DOHH2 (cell line): ENCODE results near the gene GARNL3.
A peak's percentile ranks its signal among the peaks of the same experiment; 100 is the strongest.

Experiments used
- H3F3A ChIP-seq: fragments of 200-600 bp; sonication (generic), shearing (Covaris generic); 2 replicates; pipeline ENCODE4 v1.6.0; 2016; ENCODE audit warnings: antibody characterized with exemption, mild to moderate bottlenecking; ENCODE audit not compliant: control insufficient read depth, insufficient read depth
- H3K27ac ChIP-seq: fragments of 200-600 bp; sonication (generic); 2 replicates; pipeline ENCODE4 v1.5.1; 2014; ENCODE audit warnings: low read depth, mild to moderate bottlenecking, low read length, moderate library complexity
- H3K27me3 ChIP-seq: fragments of 200-600 bp; sonication (generic); 2 replicates; pipeline ENCODE4 v1.6.1; 2014; ENCODE audit warnings: mild to moderate bottlenecking, low read length, mixed read lengths; ENCODE audit not compliant: control insufficient read depth
- H3K36me3 ChIP-seq: fragments of 200-600 bp; sonication (generic); 2 replicates; pipeline ENCODE4 v1.6.1; 2014; ENCODE audit warnings: mild to moderate bottlenecking, low read length, moderate library complexity, mixed read lengths; ENCODE audit not compliant: control insufficient read depth
- H3K4me1 ChIP-seq: fragments of 200-600 bp; sonication (generic); 2 replicates; pipeline ENCODE4 v1.6.1; 2014; ENCODE audit warnings: mild to moderate bottlenecking, low read length, mixed read lengths; ENCODE audit not compliant: control insufficient read depth
- H3K4me2 ChIP-seq: fragments of 200-600 bp; sonication (generic); 2 replicates; pipeline ENCODE4 v1.6.0; 2014; ENCODE audit warnings: mild to moderate bottlenecking, low read length, moderate library complexity
- H3K4me3 ChIP-seq: fragments of 200-600 bp; sonication (generic); 2 replicates; pipeline ENCODE4 v1.5.1; 2014; ENCODE audit warnings: mild to moderate bottlenecking, low read length, mixed read lengths
- H3K79me2 ChIP-seq: fragments of 200-600 bp; sonication (generic); 2 replicates; pipeline ENCODE4 v1.6.1; 2014; ENCODE audit warnings: mild to moderate bottlenecking, low read length, mixed read lengths; ENCODE audit not compliant: control insufficient read depth
- H3K9me2 ChIP-seq: fragments of 200-600 bp; sonication (generic); replicated peaks from 2 replicates; pipeline ENCODE4 v1.6.1; 2014; ENCODE audit warnings: mild to moderate bottlenecking, low read length, mixed read lengths; ENCODE audit not compliant: control insufficient read depth
- H3K9me3 ChIP-seq: fragments of 200-600 bp; sonication (generic); 2 replicates; pipeline ENCODE4 v1.6.1; 2014; ENCODE audit warnings: antibody characterized with exemption, low read length, mixed read lengths; ENCODE audit not compliant: control insufficient read depth, insufficient read depth
- H4K20me1 ChIP-seq: fragments of 200-600 bp; sonication (generic); 2 replicates; pipeline ENCODE4 v1.6.0; 2014; ENCODE audit warnings: low read depth, mild to moderate bottlenecking, antibody characterized with exemption, low read length, moderate library complexity; ENCODE audit not compliant: control insufficient read depth, insufficient read depth
- EZH2phosphoT487 ChIP-seq: fragments of 200-600 bp; sonication (generic); IDR thresholded peaks from 2 replicates; pipeline ENCODE4 v1.6.1; 2017; ENCODE audit warnings: borderline replicate concordance, mild to moderate bottlenecking, antibody characterized with exemption, low read length, moderate library complexity, mixed read lengths
- TF ChIP-seq, protein P1 (sequence below): fragments of 200-600 bp; sonication (generic); IDR thresholded peaks from one replicate; pipeline ENCODE4 v1.5.1; 2014; ENCODE audit warnings: antibody characterized with exemption, mild to moderate bottlenecking, low read depth, low read length; ENCODE audit not compliant: poor library complexity, severe bottlenecking

GARNL3 gene

DNA sequence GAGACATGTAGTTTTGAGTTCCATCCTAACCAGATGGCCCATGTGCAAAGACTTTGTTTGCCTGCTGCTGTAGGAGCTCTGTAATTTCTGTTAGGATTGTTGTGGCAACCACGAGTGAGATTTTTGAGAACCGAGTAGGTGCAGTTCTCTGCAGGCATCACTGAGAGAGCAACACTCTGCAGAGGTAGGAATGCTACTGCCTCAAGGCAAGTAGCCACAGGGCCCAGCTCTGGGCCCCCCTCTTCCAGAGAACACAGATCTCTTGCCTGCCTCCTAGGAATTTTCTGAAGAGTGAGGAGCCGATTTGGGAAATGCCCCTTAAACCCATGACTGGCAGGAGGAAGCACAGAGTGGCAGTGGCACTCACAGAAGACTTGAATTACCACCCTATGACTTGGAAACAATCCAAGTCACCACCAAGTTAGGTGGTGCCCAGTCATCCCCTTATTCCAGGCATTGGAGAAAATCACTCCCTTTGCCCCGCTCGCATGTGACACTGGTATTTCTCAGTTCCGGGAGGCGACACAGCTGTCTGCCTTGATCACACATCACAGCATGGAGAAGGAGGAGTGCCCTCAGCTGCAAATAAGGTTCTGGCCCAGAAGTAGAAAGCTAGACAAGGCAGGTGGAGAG is 79.9 kb downstream of the GARNL3 start:
- Histone ChIP-seq H3F3A (no peaks in the 10 kb centered on the region), H3K79me2 (no peaks in the 10 kb centered on the region), H3K27me3 (no peaks in the 10 kb centered on the region; the same call in 1 of the 2 replicates), H3K4me2 (no peak overlapping the region), H3K9me2 (no peaks in the 10 kb centered on the region), H3K36me3 (no peaks in the 10 kb centered on the region), H3K27ac (no peak overlapping the region), H3K4me3 (no peak overlapping the region), H3K9me3 (no peaks in the 10 kb centered on the region), H3K4me1 (no peaks in the 10 kb centered on the region), H4K20me1 (no peaks in the 10 kb centered on the region)
- TF ChIP-seq, protein P1, sequence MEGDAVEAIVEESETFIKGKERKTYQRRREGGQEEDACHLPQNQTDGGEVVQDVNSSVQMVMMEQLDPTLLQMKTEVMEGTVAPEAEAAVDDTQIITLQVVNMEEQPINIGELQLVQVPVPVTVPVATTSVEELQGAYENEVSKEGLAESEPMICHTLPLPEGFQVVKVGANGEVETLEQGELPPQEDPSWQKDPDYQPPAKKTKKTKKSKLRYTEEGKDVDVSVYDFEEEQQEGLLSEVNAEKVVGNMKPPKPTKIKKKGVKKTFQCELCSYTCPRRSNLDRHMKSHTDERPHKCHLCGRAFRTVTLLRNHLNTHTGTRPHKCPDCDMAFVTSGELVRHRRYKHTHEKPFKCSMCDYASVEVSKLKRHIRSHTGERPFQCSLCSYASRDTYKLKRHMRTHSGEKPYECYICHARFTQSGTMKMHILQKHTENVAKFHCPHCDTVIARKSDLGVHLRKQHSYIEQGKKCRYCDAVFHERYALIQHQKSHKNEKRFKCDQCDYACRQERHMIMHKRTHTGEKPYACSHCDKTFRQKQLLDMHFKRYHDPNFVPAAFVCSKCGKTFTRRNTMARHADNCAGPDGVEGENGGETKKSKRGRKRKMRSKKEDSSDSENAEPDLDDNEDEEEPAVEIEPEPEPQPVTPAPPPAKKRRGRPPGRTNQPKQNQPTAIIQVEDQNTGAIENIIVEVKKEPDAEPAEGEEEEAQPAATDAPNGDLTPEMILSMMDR: no peak
- no peak for TF ChIP-seq EZH2phosphoT487

DNA sequence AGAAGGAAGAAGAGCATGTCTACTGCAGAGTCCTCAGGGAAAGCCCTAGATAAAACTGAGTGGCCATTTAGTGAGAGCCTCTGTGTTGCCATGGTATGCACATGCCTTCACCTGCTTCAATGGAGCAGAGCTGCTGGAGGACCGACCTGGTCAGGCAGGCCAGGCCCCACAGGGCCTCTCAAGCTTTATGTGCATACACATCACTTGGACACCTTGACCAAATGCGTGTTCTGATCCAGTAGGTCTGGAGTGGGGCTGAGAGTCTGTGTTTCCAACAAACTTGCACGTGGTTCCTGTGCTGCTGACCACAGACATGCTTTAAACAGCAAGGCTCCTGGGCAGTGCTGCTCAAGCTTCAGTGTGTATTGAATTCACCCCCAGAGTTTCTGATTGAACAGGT is 81.0 kb downstream of the GARNL3 start:
- no peak overlapping the region for H3K4me3 ChIP-seq
- H4K20me1 ChIP-seq: no peaks in the 10 kb centered on the region
- no peak overlapping the region for H3K4me2 ChIP-seq
- H3K79me2 ChIP-seq: no peaks in the 10 kb centered on the region
- no peaks in the 10 kb centered on the region for H3F3A ChIP-seq
- no peaks in the 10 kb centered on the region for H3K9me2 ChIP-seq
- no peak overlapping the region for H3K27ac ChIP-seq
- H3K27me3 ChIP-seq: no peaks in the 10 kb centered on the region; the same call in 1 of the 2 replicates
- H3K9me3 ChIP-seq: no peaks in the 10 kb centered on the region
- H3K36me3 ChIP-seq: no peaks in the 10 kb centered on the region
- TF ChIP-seq, protein P1: no peak
- no peak for TF ChIP-seq EZH2phosphoT487
- no peaks in the 10 kb centered on the region for H3K4me1 ChIP-seq

DNA sequence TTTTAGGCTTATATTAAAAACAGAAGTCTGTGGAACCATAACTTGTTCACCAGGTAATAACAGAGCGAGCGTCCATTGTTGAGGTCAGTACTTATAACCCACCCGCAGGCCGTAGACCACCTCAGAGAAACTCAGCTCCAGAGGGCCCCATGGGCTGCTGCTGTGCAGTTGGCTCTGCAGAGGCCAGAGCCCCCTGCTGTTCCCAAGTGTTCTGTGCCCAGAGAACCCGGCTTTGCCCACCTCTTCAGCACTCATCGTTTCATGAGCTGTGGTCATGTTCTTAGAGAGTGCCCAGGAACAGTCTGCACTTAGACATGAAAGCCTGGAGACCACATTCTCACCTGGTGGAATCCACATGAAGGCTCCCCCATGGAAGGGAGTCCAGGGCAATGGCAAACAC is 82.0 kb downstream of the GARNL3 start:
- Histone ChIP-seq H3K27me3 (no peaks in the 10 kb centered on the region), H3K4me2 (no peak overlapping the region), H3K4me1 (no peaks in the 10 kb centered on the region), H3K27ac (no peak overlapping the region), H3K9me2 (no peaks in the 10 kb centered on the region), H3K4me3 (no peak overlapping the region), H3K79me2 (no peaks in the 10 kb centered on the region), H3K9me3 (no peaks in the 10 kb centered on the region), H3F3A (no peaks in the 10 kb centered on the region), H3K36me3 (no peaks in the 10 kb centered on the region), H4K20me1 (no peaks in the 10 kb centered on the region)
- no peak for TF ChIP-seq EZH2phosphoT487
- TF ChIP-seq, protein P1: peak; percentile 26
